Stimulated activated CD4-positive, alpha-beta T cell treated with anti-CD3 and anti-CD28 coated beads, Interleukin-1b, Interleukin-23, amount 100 ng/mL, for 4 hours (primary cell): ENCODE results near the gene MRPL10.
A peak's percentile ranks its signal among the peaks of the same experiment; 100 is the strongest.

Experiments
- DNase-seq, 2 donors: peaks; one replicate each; pipeline ENCODE4 v3.0.0-alpha.2; 2020; ENCODE audit warnings: low read depth in 2 of 2

MRPL10 gene

DNA sequence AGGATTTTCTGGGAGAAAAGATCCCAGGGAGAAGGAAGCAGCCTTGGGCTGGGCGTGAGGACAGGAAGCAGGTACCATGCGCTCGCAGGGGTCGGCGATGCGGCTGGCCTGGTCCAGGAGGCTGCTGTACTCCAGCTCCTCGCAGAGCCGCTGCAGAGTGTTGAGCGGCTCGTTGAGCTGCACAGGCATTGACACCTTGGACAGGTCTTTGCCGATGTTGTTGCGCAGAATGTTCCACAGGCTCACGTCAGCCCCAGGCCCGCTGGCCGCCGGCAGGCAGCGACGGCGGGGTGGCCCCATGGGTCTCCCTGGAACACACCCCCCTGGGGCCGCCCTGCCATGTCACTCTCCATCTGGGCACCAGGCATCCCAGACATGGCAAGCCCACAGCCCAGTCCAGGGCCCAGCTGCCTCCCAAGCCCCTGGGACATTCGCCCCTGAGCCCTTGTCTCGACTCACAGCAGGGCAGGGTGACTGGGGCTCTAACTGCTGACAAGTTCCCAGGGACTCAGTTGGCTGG, 17.8 kb downstream of the MRPL10 start:
- DNase-seq, result no peak

DNA sequence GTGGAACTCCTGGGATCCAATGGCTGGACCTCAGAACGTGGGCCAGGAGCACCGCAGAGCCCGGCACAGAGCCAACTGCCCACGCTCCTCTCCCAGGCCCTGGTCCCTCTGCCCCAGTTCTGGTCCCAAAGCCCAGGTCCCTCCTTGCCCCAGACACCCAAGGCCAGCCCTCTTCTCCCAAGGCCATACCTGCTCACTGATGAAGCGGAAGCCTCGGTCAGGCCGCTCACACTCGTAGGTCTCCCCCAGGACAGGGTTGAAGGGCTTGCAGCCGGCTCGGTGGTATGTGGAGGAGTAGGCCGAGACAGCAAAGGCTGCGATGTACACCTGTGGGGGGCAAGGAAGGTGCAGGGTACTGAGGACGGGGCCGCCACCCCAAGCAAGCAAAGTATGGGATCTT, 18.3 kb downstream of the MRPL10 start:
- no peak for DNase-seq

DNA sequence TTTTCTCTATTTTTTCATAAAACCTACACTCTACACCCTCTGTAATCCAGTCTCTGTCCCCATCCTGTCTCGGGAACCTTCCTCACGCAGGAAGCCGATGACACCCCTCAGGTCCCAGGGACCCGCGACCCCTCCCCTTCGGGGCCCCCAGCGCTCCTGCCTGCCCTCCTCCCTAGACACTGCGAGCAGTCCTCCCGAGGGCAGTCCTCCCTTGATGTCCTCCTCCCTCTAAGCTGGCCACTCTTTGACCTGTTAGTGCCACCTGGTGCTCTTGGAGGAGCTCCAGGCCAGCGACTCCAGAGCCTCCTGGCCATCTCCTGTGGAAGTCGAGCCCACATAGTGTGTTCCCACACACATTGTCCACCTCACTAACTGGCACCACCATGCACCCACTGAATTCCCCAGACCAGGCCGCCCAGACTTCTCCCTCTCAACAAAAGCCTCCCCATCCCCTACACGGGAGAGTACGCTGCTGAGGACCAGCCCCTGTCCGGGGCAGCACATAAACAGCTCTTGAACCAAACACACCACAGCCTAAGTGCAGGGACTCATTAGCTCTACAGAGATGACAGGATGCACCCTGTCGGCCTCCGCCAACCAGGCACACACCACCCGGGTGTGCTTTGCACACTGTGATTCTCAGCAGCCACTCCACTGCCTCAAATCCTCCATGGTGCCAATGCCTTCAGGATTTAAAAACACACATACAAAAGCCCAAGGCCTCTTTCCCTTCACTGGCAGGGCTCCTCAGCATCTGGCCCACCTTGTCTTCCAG, 19.0 kb downstream of the MRPL10 start:
- no peak for DNase-seq

DNA sequence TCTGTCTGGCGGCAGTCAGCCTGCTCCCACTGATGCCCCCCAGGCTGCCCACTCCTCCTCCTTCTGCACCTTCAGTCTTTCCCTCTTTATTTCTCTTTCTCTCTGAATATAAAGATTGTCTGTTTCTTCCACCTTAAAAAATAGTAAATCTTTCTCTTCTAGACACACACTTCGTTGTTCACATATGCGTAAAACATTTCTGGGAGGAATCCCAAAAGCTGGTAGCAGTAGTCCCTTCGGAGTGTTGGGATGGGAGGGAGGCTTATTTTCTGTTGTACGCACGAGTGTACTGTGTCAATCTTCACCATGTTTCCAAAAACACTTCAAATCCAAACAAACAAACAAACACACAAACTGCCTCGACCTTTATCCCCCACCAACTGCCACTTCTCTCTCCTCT, 19.6 kb downstream of the MRPL10 start:
- DNase-seq, result no peak

DNA sequence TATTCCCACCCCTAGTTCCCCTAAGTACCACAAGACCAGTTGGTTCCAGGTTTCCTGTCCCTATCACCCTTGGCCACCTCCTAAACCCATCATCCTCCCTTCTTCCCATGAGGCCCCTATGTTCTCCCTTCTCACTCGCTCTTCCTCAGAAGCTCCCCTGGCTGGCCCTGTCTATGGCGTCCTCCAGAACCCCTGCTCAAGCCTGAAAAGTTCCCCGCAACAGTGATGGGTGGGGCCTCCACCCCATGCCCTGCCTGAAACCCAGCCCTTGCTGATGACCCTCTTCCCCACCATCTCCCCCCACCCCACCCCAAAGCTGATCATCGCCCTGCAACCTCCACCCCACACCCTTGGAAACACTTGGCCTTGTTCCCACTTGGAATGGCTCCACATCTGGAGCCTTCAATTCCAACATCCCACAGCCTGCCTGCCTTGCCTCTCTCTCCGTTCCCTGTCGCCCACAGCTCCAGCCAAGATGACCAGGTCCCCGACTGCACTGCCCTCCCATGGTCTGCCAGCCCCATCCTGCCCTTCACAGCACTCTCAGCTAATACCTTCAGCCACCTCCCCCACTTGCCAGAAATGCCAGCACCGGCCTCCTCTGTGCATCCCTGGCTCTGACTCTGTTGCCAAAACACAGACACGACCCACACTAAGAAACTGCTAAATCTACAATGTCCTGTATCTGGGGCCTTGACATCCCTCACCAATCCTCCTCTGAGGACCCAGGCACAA, 20.3 kb downstream of the MRPL10 start:
- no peak for DNase-seq

DNA sequence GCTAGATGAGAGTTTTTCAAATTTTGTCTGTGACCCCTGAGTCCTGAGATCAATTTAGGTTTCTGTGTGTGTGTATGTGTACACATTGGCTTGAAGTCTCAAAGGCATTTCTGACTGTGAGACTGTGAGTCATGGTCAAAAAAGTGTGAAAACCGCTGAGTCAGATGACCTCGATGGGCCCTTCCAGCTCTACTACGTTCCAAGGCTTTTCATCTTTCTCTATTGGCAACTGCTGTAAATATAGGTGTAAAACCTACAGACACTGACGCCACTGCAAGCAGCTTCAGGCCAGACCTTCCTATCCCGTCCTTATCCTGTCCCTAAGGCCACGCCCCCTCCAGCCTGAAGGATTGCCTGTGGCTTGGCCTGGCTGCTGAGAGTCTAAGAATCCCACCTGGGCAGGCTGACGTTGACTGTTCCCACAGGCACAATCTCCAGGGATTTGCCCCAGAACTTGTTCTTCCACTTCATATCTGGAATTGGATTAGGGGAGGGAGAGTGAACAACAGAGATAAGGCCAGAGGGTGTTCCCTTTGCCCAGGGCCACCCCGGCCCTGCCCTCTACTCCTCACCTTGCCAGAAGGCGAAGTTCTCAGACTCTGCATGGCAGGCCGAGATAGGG, 21.0 kb downstream of the MRPL10 start:
- no peak for DNase-seq

DNA sequence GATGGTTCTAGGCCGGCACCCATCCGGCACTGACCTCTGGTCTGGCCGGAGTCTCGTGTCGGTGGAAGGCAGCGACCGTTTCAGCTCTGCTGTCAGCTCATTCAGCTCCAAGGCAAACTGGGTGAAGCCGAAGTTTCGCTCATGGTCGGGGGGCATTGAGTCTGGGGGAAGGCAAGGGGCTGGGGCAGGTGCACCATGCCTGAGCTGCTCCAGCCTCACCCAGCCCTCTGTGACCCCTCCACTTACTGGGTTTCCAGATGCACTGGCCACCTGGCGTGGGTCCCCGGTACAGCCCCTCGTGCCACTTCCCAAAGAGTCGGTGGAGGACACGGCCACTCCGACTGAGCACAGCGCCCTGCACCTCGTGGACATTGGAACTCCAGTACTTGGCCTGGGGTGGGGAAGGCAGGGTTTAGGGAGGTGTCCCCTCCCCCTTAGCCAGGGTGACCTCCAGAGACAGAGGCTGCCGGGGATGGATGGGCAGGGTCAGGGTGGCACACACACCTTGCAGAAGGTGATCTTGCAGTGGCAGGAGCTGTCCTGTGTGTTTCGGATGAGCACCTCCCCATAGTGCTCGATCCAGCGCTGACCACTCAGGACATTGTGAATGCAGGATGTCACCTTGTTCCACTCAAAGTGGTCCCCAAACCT, 22.4 kb downstream of the MRPL10 start:
- no peak for DNase-seq

DNA sequence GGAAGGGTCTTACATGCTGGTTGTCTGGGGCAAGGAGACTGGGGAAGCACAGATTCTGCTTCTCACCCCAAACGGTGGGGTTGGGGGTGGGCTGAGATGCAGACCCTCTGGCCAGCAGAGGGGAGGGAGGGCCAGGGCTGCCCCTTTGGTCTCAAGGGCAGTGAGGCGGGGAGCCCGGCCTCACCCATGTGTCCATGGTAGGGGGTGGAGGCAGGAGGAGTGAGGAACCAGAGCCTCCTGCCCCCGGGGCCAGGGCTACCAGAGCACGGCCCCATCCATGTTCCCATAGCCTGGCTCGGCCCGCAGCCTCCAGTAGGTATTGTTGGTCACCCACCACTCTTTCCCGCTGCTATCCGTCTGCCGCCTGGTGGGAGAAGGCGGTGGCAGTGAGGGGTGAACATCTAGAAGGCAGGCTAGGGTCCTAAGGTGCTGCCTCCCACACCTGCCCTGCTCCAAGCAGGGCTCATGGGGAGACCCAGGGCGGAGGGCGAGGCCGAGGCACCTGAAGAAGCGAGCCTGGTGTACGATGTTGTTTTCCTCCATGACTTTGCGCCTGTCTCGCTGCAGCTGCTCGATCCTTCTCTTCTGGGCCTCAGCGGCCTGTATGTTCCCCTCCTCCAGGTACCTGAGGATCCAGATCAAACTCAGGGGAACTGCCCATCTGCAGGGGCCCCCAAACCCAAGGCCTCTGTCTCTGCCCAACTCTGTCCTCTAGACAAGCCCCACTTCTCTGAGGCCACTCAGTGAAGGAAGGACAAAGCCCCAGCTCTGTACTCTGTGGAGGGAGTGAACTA, 23.1 kb downstream of the MRPL10 start:
- DNase-seq, result no peak

DNA sequence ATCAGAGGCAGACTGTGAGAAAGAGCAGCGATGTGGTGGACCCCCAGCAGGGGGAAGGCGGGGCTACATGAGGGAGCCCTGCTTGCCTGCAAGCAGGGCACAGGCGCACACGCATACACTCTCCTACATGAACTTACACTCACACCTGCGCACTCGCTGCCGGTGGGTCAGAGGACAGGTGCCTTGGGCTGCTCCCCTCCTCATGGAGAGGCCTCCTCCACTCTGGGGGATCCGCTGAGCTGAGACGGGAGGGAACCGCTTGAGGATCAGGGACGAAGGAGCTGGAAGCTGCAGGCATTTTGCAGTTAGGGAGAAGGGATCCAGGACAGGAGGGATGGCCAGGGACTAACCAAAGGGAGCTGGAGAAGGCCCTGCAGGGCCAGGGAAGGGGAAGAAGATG, 23.9 kb downstream of the MRPL10 start:
- DNase-seq, result no peak

DNA sequence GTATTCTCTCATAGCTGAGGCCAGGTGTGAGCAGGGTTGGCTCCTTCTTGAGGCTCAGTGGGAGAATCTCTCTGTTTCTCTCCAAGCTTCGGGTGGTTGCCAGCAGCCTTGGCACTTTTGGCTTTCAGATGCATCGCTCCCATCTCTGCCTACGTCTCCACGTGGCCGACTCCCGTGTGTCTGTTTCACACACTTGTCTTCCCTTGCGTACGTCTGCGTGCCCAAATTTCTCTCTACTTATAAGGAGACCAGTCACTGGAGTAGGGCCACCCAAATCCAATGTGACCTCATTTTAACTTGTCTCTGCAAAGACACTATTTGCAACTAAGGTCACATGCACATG, 24.5 kb downstream of the MRPL10 start:
- DNase-seq, result no peak

DNA sequence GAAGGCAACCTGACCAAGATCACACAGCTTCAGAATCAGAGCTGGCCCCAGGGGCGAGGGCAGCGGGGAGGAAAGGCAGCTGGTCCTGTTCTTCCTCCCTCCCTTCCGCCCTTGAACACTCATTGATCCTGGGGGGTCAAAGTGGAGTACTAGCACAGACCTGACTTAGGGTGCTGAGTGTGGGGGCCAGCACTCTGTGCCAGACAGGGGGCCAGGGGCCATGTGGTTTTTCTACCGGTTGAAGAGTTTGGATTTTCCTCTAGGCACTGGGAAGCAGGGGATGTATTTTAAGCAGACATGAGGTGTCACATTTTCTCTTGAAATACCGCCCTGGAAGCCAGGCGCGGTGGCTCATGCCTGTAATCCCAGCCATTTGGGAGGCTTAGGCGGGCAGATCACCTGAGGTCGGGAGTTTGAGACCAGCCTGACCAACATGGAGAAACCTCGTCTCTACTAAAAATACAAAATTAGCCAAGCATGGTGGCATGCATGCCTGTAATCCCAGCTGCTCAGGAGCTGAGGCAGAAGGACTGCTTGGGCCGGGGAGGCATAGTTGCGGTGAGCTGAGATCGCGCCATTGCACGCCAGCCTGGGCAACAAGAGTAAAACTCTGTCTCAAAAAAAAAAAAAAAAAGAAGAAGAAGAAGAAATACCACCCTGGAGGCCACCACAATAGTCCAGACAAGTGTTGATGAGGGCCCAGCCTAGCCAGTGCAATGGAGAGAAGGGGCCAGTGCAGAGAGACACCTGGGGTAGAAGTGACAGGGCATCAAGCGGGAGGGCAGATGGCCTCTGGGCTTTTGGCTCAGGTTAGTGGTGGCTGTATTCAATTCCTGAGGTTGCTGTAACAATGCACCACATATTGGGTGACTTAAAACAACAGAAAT, 25.1 kb downstream of the MRPL10 start:
- no peak for DNase-seq

DNA sequence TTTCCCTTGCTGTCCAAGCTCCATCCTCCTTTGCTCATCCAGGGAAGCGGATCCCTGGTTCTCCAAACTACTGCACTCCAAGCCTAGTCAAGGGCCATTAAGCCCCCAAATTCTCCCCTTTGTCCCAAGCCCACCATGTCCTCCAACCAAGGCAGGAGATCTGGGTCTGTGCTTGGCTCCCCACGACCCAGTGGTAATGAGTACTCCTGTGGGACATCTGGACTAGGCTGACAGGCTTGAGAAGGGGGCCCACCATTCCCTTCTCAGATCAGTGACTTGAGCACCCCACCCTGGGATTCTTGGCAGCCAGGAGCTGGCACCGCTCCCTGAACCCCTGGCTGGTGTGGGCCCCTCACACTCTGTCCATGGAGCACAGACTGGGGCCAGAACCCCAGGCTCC, 26.9 kb downstream of the MRPL10 start:
- no peak for DNase-seq

DNA sequence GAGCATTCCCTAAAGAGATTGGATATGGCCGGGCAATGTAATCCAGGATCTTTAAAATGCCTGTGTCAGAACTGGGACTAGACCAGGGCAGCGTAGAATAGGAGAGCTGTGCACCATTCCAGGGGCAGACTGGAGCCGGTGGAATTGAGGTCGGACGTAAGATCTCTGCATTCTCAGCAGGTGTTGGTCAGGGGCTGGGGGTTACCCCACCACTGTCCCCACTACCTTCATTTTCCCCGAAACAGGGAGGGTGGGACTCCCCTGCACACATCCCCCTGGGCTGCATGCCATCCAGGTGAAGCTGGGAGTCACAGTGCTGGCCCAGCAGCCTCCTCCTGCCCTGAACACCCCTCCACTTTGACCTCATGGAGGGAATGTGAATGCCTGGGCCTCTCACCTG, 27.6 kb downstream of the MRPL10 start:
- DNase-seq, result no peak

DNA sequence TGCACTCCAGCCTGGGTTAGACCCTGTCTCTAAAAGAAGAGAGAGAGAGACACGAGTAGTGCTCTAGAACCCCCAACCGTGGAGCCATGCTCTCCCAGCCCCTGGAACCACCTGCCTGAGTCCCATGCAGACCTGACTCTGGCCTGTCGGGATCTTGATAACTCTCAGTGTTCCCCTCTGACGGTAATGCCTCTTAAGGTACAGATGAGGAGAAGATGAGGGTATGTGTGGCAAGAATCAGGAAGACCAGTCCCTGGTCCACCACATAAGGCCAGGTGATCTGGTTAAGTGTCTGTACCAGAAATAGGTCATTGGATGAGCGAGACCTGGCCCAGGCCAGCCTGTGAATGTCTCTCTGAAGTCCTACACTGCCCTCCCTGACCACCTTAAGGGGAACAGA, 28.1 kb downstream of the MRPL10 start:
- no peak for DNase-seq

DNA sequence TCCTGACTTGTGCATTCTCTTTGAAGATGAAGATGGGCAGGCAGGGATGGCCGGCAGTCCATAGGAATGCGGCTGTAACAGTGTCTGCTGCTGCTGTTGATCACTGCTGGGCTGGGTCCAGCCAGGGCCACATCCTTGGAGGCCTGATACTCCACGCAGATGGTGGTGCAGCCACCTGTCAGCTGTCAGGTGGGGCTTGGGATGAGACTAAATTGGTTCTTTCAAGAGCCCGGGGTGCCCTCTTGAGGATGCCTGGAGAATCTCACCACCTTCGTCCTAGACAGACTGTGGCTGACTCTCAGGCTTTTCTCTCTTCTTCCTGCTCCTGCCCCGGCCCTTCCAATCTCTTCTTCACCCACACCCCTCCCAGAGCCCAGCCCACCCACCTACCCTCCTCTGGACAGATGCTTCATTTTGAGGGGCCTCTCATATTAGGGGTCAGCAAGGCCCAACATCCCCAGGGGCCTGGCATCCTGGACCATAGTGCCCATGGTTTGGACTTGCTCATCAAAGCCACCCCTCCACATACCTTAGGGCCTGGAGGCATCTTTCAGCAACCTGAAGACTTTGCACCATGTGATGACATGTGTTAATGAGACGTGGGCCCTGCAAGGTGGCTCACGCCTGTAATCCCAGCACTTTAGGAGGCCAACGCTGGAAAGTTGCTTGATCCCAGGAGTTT, 28.9 kb downstream of the MRPL10 start:
- peak; percentile 41 to 63 for DNase-seq

DNA sequence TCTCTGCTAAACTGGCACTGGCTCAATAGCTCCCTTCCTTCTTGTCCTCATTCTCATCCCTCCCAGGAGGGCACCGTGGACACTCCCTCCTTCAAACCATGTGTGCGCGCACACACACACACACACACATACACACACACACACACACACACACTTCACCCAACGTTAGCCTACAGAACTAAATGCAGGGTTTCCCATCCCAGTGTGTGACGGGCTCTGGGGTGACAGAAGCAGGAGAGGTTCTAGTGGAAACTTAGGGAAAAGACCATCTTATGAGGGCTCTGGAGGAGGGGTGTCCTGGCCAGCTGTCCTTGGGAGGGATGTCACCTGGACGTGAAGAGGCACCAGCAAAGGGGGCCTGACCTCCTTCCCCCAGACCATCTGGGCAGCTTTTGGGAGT, 29.4 kb downstream of the MRPL10 start:
- no peak for DNase-seq

DNA sequence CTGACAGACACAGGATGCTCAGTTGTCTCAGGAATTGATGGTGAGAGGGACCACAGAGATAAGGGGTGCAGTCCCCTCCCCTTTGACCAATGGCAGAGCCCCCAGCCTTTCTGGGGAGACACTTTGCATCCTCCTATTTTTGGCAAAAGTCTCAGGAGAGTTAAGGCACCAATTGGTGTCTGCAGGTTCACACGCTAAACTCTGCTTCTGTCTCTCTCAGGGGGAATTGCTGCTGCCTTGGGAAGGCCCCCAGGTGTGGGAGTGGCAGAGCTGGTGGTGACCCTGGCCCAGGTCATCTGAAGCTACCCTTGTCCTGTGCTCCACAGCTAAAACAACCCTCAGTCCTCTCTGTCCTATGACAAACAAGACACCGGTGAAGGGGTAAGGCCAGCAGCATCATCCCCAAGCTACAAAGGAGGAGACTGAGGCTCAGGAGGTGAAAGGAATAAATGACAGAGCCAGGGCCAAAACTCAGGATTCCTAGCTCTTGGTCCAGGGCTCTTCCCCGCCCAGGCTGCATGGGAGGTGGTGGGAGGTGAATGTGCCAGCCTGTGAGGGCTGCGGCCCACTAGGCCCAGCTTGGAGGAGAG, 30.1 kb downstream of the MRPL10 start:
- DNase-seq, result no peak

DNA sequence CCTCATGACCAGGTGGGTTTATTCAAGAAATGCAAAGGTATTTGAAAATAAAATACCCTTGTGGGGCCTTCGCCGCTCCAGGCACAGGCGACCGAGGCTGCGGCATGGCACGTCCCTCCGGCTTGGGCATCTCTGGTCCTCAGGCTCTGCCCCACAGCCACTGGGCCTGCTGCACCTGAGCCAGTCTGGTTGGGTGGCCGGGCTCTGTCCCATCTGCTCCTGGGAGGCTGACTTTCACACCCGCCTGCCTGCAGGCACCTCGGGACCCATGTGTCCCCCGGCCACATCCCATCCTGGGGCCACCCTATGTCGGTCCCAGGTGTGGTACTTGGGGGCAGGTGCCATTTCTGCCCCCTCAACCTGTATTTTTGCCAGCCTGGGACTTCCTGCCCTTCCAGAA, 30.7 kb downstream of the MRPL10 start:
- DNase-seq, result no peak

DNA sequence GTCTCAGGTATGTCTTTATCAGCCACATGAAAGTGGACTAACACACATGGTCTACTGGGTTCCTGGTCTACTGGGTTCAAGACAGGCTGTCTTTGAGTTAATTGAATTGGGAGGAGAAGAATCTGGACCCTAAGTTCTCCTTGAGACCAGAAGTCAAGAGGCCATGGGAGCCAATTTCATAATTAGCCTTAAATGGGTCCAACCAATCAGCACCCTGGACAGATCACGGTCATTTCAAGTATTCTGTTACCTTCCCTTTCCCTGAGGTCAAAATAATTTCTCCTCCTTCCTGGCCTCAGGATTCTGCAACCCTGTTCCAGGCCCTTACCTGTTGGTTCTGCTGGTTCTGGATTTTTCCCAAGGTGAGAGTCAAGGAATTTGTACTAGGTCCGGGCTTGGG, 33.5 kb downstream of the MRPL10 start:
- DNase-seq, result no peak

DNA sequence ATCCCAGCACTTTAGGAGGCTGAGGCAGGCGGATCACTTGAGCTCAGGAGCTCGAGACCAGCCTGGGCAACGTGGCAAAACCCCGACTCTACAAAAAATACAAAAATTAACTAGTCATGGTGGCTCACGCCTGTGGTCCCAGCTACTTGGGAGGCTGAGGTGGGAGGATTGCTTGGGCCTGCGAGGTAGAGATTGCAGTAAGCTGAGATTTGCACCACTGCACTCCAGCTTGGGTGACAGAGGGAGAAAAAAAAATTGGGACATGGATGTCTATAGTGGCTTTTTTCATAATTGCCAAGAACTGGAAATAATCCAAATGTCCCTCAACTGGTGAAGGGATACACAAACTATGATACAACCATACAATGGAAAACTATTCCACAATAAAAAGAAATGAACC, 38.4 kb downstream of the MRPL10 start:
- no peak for DNase-seq
